ENCODE results near the gene MUCL3.

DNA sequence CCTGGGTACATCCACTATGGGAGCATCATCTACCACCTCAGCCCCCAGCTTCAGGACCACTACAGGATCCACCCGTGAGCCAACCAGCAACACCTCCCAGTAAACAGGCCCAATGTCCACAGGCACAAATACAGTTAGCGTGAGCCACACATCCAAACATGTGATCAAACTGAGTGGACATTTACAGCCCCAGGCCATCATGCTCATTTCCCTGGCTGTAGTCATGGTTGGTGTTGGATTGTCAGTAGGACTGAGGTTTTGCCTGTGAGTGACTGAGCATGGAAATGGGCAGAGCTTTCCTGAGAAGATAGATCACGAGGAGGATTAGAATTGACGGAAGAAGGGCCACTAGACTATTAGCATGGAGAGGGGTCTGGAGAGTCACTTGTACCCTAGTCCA is 32.0 kb downstream of the MUCL3 start:
- TF ChIP-seq, protein P1, sequence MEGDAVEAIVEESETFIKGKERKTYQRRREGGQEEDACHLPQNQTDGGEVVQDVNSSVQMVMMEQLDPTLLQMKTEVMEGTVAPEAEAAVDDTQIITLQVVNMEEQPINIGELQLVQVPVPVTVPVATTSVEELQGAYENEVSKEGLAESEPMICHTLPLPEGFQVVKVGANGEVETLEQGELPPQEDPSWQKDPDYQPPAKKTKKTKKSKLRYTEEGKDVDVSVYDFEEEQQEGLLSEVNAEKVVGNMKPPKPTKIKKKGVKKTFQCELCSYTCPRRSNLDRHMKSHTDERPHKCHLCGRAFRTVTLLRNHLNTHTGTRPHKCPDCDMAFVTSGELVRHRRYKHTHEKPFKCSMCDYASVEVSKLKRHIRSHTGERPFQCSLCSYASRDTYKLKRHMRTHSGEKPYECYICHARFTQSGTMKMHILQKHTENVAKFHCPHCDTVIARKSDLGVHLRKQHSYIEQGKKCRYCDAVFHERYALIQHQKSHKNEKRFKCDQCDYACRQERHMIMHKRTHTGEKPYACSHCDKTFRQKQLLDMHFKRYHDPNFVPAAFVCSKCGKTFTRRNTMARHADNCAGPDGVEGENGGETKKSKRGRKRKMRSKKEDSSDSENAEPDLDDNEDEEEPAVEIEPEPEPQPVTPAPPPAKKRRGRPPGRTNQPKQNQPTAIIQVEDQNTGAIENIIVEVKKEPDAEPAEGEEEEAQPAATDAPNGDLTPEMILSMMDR (IDR thresholded peaks at IDR 0.05 in 4 of 5, conservative IDR thresholded peaks at IDR 0.05 in 1 of 5): no peak
- TF ChIP-seq POLR2A (IDR thresholded peaks at IDR 0.05): no peak
